Effector memory CD4-positive, alpha-beta T cell (primary cell): ENCODE data around the gene EPRS1.
"Not testable (repeated sequence)": the region's sequence is repeated elsewhere in the genome, so short reads cannot be mapped to it uniquely, and the experiment has no call there.

Source experiments
- DNase-seq, 3 donors: peaks; one replicate each; pipeline ENCODE4 v3.0.0-alpha.2; 2020
- H3K27ac ChIP-seq: 2 replicates; pipeline ENCODE4 v1.7.0; 2013; ENCODE audit warnings: mild to moderate bottlenecking, low read length, moderate library complexity; ENCODE audit not compliant: insufficient read depth, poor library complexity, severe bottlenecking
- H3K27me3 ChIP-seq: replicated peaks from 2 replicates; pipeline ENCODE4 v1.7.0; 2013; ENCODE audit warnings: mild to moderate bottlenecking, low read length; ENCODE audit not compliant: insufficient read depth, control insufficient read depth, poor library complexity, severe bottlenecking
- H3K36me3 ChIP-seq: 2 replicates; pipeline ENCODE4 v1.7.0; 2013; ENCODE audit warnings: mild to moderate bottlenecking, low read length, moderate library complexity; ENCODE audit not compliant: control insufficient read depth, insufficient read depth
- H3K4me1 ChIP-seq: 2 replicates; pipeline ENCODE4 v1.7.0; 2013; ENCODE audit warnings: low read length, mild to moderate bottlenecking; ENCODE audit not compliant: control insufficient read depth, insufficient read depth, poor library complexity, severe bottlenecking
- H3K4me3 ChIP-seq: 2 replicates; pipeline ENCODE4 v1.7.0; 2013; ENCODE audit warnings: low read length, low read depth, mild to moderate bottlenecking; ENCODE audit not compliant: insufficient read depth, poor library complexity, severe bottlenecking
- H3K9me3 ChIP-seq: 2 replicates; pipeline ENCODE4 v1.7.0; 2013; ENCODE audit warnings: mild to moderate bottlenecking, low read length, moderate library complexity; ENCODE audit not compliant: control insufficient read depth

Gene EPRS1

DNA sequence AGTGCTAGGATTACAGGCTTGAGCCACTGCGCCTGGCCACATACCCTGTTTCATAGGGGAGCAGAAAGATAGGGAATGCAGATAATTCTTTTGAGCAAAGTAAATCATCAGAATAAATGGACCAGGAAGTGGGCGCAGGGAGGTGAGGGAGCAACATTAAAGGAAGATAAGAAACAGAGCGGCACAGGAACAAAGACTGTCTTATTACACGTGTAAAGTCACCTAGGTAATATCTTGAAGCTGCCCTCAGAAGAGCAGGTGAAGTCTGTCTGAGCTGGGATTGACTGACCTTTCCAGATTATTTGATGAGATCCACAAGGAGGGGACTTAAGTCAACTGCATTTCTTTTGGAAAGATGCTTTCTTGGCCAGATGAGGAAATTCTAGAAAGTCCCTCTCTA, 7.7 kb downstream of the EPRS1 start:
- Histone ChIP-seq H3K4me3 (no peak overlapping the region), H3K36me3 (peaks cover 31% of the 10 kb centered on the region), H3K4me1 (no peaks in the 10 kb centered on the region), H3K9me3 (no peaks in the 10 kb centered on the region), H3K27ac (no peak overlapping the region), H3K27me3 (no peaks in the 10 kb centered on the region)
- DNase-seq = no peak

DNA sequence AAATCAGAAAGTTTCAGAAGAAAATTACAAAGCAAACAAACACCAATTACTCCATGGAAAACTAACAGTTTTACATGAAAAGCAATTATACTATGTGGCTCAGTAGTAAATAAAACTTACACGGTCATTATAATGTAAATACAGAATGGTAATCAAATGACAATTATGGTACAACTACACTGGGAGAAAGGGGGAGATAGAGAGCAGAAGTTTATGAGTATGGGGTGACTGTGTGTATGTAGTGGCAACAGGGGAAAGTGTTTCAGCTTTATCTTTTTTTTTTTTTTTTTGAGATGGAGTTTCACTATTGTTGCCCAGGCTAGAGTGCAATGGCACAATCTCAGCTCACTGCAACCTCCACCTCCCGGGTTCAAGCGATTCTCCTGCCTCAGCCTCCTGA, 8.5 kb downstream of the EPRS1 start:
- not testable (repeated sequence) for H3K27me3 ChIP-seq, H3K27ac ChIP-seq, H3K9me3 ChIP-seq, H3K4me3 ChIP-seq, H3K4me1 ChIP-seq, DNase-seq
- peaks cover 38% of the 10 kb centered on the region for H3K36me3 ChIP-seq

DNA sequence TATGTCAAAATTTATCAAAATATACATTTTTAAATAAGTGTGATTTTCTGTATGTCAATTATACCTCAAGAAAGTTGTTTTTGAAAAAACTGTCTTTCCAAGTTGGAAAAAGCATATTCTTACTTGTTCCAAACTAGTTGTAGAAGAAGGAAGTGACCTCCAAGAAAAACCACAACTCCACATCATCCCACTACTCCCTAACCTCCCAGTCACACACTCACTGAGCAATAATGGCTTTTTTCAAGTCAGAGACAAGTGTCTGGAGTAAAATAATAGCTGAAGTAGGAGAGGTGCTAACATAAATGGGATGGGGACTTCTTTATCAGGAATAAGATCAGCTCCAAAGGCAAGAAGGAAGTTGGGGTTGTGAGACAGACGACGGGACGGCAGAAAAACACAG, 13.4 kb downstream of the EPRS1 start:
- Histone ChIP-seq H3K9me3 (no peaks in the 10 kb centered on the region), H3K27ac (no peak overlapping the region), H3K4me1 (no peaks in the 10 kb centered on the region), H3K36me3 (peaks cover 42% of the 10 kb centered on the region), H3K27me3 (no peaks in the 10 kb centered on the region), H3K4me3 (no peak overlapping the region)
- DNase-seq = no peak

DNA sequence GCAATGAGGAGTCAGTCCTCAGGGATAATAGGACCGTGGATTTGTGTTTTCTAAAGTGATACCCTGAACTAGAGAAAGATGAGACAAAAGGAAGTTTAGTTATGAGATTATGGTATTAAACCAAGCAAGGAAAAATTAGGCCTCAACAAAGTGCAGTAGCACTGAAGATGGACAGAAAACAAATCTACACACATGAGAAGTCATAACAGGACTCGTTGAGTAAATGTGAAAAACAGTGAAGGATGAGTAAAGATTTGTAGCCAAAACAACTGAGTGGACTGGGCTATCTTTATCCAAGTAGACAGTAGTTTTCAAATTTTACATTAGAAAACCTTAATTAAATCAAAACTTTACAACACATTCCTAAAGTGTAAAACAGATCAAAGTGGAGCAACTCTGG, 15.0 kb downstream of the EPRS1 start:
- Histone ChIP-seq H3K36me3 (peaks cover 43% of the 10 kb centered on the region), H3K9me3 (no peaks in the 10 kb centered on the region), H3K4me1 (no peaks in the 10 kb centered on the region), H3K4me3 (no peak overlapping the region), H3K27me3 (no peaks in the 10 kb centered on the region), H3K27ac (no peak overlapping the region)
- no peak for DNase-seq

DNA sequence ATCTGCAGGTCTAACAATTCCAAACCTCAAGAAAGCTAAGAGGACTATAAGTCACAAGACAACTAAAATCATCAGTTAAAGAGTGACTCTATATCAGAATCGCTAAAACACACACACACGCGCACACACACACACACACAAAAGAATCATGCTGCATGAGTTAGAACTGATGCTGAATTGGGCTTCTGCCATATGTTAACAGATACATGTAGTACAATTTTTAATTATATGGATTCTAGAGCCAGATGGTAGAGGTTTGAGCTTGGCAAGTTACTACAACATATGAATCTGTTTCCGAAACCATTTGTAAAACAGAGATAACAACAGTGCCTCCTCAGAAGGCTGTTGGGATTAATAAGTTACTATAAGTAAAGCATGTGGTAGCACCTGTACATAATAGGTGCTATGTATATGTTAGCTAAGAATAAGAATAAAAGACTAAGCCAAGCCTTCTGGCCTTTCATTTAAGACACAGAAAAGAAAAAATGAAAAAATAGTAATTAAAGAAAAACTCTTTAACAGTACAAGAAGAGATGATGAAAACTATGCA, 17.9 kb downstream of the EPRS1 start:
- no peaks in the 10 kb centered on the region for H3K27me3 ChIP-seq
- H3K9me3 ChIP-seq = no peaks in the 10 kb centered on the region
- peaks cover 57% of the 10 kb centered on the region for H3K36me3 ChIP-seq
- no peak overlapping the region for H3K27ac ChIP-seq
- no peaks in the 10 kb centered on the region for H3K4me1 ChIP-seq
- H3K4me3 ChIP-seq = no peak overlapping the region
- DNase-seq = no peak

DNA sequence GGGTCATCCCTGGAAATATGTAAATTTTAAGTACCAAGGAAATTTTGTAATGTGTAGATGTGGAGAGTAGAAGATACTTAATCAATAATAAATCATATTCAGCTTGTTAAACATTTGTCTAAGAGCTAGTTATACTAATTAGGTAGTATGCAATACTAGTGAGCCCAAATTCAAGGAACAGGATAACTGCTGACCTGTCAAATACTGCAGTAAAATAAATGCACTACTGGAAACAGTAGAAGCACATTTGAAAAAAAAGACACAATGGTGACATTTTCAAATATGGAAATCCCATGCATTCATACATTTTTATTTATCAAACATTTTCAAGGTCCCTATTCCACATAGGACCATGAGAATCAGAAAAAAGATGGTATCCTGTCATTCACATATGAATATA, 27.2 kb downstream of the EPRS1 start:
- Histone ChIP-seq H3K9me3 (no peaks in the 10 kb centered on the region), H3K4me1 (no peaks in the 10 kb centered on the region), H3K4me3 (no peak overlapping the region), H3K27me3 (no peaks in the 10 kb centered on the region), H3K27ac (no peak overlapping the region), H3K36me3 (peaks cover 58% of the 10 kb centered on the region)
- DNase-seq = no peak

GRCh38 chr1:220013497-220013896, 32.8 kb downstream of the EPRS1 start:
- no peaks in the 10 kb centered on the region for H3K9me3 ChIP-seq
- no peak overlapping the region for H3K4me3 ChIP-seq
- DNase-seq = no peak
- no peak overlapping the region for H3K27ac ChIP-seq
- H3K4me1 ChIP-seq = no peaks in the 10 kb centered on the region
- H3K27me3 ChIP-seq = no peaks in the 10 kb centered on the region
- peaks cover 69% of the 10 kb centered on the region for H3K36me3 ChIP-seq

GRCh38 chr1:220012259-220012658, 34.0 kb downstream of the EPRS1 start:
- Histone ChIP-seq H3K27me3 (no peaks in the 10 kb centered on the region), H3K4me1 (no peaks in the 10 kb centered on the region), H3K36me3 (peaks cover 68% of the 10 kb centered on the region), H3K4me3 (no peak overlapping the region), H3K9me3 (no peaks in the 10 kb centered on the region), H3K27ac (no peak overlapping the region)
- DNase-seq = no peak

- H3K27me3 ChIP-seq = no peaks in the 10 kb centered on the region
- no peak overlapping the region for H3K4me3 ChIP-seq
- no peaks in the 10 kb centered on the region for H3K4me1 ChIP-seq
- H3K9me3 ChIP-seq = no peaks in the 10 kb centered on the region
- H3K27ac ChIP-seq = no peak overlapping the region
- H3K36me3 ChIP-seq = peaks cover 73% of the 10 kb centered on the region
- no peak for DNase-seq
Measured at GRCh38 chr1:220011620-220012019, 34.7 kb downstream of the EPRS1 start.

GRCh38 chr1:220007438-220007837, 38.9 kb downstream of the EPRS1 start:
- H3K27me3 ChIP-seq = no peaks in the 10 kb centered on the region
- DNase-seq = no peak
- H3K4me1 ChIP-seq = no peaks in the 10 kb centered on the region
- no peaks in the 10 kb centered on the region for H3K9me3 ChIP-seq
- H3K4me3 ChIP-seq = no peak overlapping the region
- H3K27ac ChIP-seq = no peak overlapping the region
- H3K36me3 ChIP-seq = peaks cover 73% of the 10 kb centered on the region

- H3K4me1 ChIP-seq = no peaks in the 10 kb centered on the region
- no peaks in the 10 kb centered on the region for H3K9me3 ChIP-seq
- H3K4me3 ChIP-seq = no peak overlapping the region
- peaks cover 72% of the 10 kb centered on the region for H3K36me3 ChIP-seq
- no peak overlapping the region for H3K27ac ChIP-seq
- no peak for DNase-seq
- H3K27me3 ChIP-seq = no peaks in the 10 kb centered on the region
Measured at GRCh38 chr1:220005489-220005888, 40.8 kb downstream of the EPRS1 start.
